Left lobe of liver (tissue), 2 donors: ENCODE data around the gene NECTIN1. TPM values are rescaled to one million over a fixed set of nuclear protein-coding genes. Genes with fewer than 3 reads are reported as not detected.
A peak's percentile ranks its signal among the peaks of the same experiment; 100 is the strongest.

Source experiments
- ATAC-seq: fragments of 200-7000 bp; cut with Tn5 transposase; one replicate; pipeline ENCODE4 v1.9.1; 2020; ENCODE audit warnings: mild to moderate bottlenecking, moderate library complexity
- DNase-seq: peaks from one replicate; pipeline ENCODE4 v3.0.0-alpha.2; 2020; ENCODE audit warnings: low spot score
- total RNA-seq: library from RNA; stranded (reverse); gene quantifications from one replicate; pipeline ENCODE4 v1.2.1, GENCODE V29; 2021
- donor health status: DM: no; HTN: no; CAD: no; lungs with moderate emphysema.
- donor health status: DM: no; HTN: yes; CAD: no.

NECTIN1 gene
- total RNA-seq, 1 donor from 2014 or later = 6.5 TPM

GRCh38 chr11:119734788-119735187 is 5.8 kb upstream of the NECTIN1 start:
- no peak for DNase-seq
- ATAC-seq = no peak

GRCh38 chr11:119730789-119731386 is 1.9 kb upstream of the NECTIN1 start:
- ATAC-seq (no peak), DNase-seq (no peak)

- ATAC-seq = peak; percentile 61
- DNase-seq = peak; percentile 72
Observed at GRCh38 chr11:119729951-119730613, 1.1 kb upstream of the NECTIN1 start.

- DNase-seq (no peak), ATAC-seq (peak; percentile 4)
Observed at GRCh38 chr11:119729581-119729927, 554 bp upstream of the NECTIN1 start.

GRCh38 chr11:119728211-119728626 is 781 bp downstream of the NECTIN1 start:
- DNase-seq (no peak), ATAC-seq (peak; percentile 27)

GRCh38 chr11:119727523-119728151 is 1.4 kb downstream of the NECTIN1 start:
- ATAC-seq (peak; percentile 47), DNase-seq (peak; percentile 59)

GRCh38 chr11:119726585-119727522 is 2.1 kb downstream of the NECTIN1 start:
- ATAC-seq = no peak
- no peak for DNase-seq

GRCh38 chr11:119726150-119726553 is 2.8 kb downstream of the NECTIN1 start:
- no peak for ATAC-seq
- no peak for DNase-seq

GRCh38 chr11:119724956-119725355 is 4.0 kb downstream of the NECTIN1 start:
- no peak for DNase-seq
- no peak for ATAC-seq

- DNase-seq (no peak), ATAC-seq (no peak)
Observed at GRCh38 chr11:119723952-119724325, 5.1 kb downstream of the NECTIN1 start.

- DNase-seq (no peak), ATAC-seq (no peak)
Observed at GRCh38 chr11:119723243-119723951, 5.6 kb downstream of the NECTIN1 start.

- DNase-seq = no peak
- ATAC-seq = no peak
Observed at GRCh38 chr11:119722281-119722794, 6.7 kb downstream of the NECTIN1 start.

GRCh38 chr11:119721129-119722120 is 7.6 kb downstream of the NECTIN1 start:
- no peak for DNase-seq
- peak; percentile 52 for ATAC-seq

GRCh38 chr11:119720311-119720913 is 8.6 kb downstream of the NECTIN1 start:
- no peak for ATAC-seq
- DNase-seq = no peak

GRCh38 chr11:119717839-119718534 is 11.0 kb downstream of the NECTIN1 start:
- DNase-seq (no peak), ATAC-seq (peak; percentile 70)

GRCh38 chr11:119716582-119717498 is 12.2 kb downstream of the NECTIN1 start:
- DNase-seq (no peak), ATAC-seq (no peak)

- no peak for ATAC-seq
Observed at GRCh38 chr11:119714590-119714989, 14.4 kb downstream of the NECTIN1 start.

More at GRCh38 chr11:119714590-119714989, 14.4 kb downstream of the NECTIN1 start:
- no peak for DNase-seq
